Effector CD4-positive, alpha-beta T cell (primary cell): ENCODE data around the gene IL5RA.

Source experiments
- DNase-seq: peaks from one replicate; pipeline ENCODE4 v3.0.0-alpha.2; 2020

IL5RA gene

DNA sequence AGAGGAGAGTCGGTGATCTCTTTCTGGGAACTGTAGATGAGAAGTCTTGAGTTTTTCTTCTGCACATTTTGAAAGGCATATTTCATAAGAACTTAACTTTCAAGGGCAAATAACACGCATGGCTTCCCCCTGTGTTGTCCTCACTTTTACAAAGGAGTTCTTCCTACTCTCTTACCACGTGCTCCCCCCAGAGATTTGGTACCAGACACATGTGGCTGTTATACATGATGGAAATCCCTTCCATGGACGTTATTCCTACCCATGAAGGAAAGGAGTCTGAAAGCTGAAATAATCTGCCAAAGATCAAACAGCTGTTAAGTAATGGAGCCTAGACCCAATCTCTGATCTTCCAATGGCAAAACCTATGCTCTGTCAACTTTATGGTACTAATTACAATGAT lies 4.4 kb downstream of the IL5RA start:
- DNase-seq, result no peak

DNA sequence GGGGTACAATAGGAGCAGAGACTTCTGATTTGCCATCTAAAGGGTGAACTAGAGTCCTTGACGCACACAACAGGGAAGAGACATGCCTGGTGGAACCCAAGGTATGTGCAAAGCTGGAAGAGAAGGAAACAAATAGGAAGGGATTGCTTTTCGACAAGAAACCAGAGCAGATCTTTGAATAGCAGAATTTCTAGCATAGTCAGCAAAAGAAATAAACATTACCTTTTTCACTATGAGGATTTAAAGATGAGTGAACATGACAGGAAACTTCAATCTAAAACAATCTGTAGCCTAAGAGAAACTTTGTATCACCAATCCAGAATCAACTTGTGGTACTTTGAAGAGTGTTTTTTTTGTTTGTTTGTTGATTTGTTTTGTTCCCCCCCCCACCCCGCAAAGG lies 4.9 kb downstream of the IL5RA start:
- DNase-seq, result no peak

DNA sequence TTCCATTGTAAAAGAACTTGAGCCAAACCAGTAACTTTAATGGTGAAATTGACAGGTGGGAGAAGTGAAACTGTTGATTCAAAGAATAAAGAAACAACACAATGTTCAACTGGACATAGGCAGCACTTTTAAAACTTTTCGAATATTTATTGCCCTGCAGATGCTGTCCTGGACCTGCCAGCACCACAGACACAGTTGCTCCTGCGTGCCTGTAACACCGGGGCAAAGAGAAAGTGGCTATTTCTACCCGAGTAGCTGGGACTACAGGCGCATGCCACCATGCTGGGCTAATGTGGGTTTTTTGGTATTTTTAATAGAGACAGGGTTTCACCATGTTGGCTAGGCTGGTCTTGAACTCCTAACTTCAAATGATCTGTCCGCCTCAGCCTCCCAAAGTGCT lies 7.4 kb downstream of the IL5RA start:
- DNase-seq, result no peak

DNA sequence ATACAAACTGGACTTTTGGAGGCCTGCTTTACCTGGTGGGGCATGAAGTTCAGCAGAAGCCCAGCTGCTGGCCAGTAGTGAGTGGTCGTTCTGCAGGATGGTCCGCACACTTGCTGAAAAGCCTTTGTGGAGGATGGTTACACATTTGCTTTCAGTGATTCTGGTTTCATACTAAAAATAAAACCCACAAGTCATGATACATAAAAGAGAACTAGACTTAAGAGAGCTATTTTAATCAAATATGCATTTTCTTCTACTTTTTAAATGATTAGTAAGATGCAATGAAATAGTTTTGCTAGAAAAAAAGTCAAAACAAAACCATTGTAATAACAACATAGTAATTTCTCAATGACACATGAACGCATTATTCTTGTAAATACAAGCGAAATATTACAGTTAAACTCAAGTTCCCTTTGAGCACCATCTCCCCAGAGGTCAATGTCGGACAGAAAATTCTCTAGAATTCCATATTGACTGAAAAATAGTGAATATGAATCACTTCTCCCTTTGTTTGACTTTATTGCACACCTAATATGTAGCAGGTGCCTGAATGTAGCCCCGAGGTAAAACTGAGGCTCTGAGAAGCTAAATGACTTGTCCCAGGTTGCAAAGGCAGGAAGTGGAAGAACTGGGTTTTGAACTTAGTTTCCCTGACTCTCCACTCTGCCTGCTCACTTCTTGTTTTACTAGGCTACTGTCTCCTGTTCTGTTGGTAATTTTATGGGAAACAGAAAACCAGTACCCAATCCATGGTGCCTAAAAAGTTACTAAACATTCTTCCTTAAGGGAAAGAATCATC lies 8.3 kb downstream of the IL5RA start:
- DNase-seq, result no peak

DNA sequence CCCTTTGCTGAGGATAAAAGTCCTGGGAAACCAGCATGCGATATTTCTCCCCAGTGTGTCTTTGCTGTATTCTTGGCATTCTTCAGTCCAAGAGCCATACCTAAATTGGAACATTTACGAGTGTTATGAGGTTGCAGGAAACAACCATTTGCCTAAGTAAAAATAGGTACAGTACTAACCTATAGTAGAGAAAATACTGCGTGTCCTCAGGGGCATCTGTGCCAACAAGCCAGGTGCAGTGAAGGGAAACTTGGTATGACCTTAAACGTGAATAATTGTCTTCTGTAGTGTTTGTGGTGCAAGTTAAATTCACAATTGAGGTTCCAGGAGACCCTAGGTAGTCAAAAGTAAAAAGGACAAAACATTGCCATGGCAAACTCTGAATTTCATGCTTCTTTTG lies 12.2 kb downstream of the IL5RA start:
- no peak for DNase-seq

DNA sequence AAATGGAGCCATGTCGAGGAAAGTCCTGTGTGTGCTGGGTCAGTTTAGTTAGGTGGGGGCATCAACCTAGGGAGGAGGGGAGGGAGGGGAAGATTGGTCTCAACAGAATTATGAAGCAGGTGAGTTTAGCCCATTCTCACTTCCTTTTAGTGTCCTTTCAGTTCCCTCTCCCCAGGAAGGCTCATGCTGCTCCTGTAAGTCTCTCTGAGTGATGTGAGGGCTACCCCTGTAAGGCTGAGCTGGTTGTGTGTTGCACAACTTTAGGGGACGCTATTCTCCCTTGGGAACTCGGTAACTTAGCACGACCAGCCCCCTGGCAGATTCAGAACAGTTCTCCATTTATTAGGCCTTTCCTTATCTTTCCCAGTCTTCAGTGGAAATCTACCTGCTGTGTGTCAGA lies 21.2 kb downstream of the IL5RA start:
- no peak for DNase-seq

DNA sequence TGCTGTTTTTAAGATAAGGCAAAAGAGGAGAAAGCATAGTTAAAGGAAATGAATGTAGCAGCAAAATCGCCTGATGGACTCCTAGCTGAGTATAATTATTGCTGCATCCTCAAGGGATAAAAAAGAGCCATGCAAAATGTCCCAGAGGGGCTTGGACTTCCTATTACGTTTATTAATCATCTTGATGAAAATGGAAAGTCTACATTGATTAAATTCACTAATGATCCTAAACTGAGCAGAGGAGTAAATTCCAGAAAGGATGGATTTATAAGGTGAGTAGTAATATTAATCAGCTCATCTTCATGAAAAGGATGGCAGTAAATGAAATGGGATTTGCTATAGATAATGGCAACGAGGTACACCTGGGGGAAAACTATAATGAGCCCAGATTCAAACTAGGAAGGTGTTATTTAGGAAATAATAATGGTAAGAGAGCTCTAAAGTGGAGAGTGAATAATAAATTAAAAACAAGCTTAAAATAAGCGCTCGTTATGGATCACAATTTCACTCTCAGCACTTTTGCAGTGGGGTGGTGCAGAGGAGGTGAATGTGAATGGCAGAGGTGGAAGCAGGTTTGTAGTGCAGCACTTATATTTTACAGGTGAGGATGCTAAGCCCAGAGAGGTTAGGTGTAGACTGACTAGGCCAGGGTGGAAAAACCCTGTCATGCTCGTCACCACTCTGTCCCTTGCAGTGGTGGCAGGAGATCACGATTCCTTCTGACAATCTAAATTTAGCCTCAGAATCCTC lies 22.3 kb downstream of the IL5RA start:
- DNase-seq, result no peak

DNA sequence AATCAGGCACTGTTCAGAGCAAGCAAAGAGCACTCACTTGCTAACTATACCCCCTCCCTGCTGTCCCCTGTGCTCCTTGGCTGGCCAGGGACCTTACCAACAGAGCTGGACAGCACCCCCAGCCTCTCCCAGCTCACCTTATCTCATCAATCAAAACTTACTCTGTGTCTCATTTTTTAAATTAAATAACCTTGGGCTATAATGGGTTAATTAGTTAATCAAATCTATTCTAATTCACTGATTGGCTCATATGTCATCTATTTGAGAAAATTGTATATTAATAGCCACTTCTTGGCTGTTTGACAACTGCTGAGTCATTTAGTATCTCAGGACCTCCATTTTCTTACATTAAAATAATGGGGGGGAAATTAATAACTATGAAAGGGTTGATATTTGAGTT lies 22.9 kb downstream of the IL5RA start:
- no peak for DNase-seq

DNA sequence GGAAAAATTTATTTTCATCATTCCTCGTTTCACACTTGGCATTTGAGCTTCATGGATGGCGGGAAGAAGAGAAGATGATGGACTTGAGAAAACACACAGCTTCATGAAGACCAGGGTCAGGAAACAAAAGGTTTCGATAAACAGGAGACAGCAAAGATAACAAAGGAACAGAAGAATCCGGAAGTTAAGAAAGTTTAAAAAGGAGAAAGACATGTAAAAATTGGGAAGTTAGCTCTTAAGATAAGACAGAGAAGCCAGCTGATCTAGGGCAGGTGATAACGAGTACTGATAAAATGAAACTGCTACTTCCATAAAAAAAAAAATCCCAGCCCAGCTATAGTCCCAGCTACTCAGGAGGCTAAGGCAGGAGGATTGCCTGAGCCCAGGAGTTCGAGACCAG lies 23.9 kb downstream of the IL5RA start:
- DNase-seq, result no peak

DNA sequence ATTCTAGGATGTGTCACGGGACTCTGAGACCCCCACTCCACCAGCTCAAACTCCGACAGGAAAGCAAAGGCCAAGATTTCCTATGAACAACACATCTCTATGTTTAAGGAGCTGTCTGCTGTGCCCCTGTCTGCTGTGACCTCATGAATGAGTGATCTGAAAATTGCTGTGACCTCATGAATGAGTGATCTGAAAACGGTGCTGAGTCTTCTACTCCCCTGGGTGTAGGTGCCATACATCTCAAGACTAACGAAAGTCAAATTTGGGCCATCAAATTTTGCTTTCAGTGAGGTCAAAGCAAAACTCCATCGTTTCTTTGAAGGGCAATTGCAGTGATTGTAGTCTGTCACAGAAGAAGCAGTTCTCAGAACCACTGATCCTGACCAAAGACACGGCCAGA lies 24.4 kb downstream of the IL5RA start:
- no peak for DNase-seq

DNA sequence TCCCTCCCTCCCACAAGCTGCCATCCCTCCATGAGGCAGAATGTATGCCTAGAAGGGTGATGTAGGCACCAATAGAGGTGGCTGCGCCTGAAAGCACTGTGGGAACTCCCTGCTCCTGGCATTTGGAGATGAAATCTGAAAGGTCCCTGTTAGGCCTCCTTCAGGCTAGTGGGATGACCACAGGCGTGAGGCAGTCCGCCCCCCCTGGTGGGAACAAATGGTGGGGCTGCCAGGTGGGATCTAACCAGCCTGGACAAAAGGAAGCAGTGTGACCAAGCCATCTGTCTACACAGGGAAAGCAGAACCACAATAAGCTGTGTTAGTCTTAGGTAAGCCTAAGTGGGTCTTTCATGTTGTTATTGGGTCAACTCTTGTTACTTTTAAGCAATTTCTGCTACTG lies 25.3 kb downstream of the IL5RA start:
- no peak for DNase-seq

DNA sequence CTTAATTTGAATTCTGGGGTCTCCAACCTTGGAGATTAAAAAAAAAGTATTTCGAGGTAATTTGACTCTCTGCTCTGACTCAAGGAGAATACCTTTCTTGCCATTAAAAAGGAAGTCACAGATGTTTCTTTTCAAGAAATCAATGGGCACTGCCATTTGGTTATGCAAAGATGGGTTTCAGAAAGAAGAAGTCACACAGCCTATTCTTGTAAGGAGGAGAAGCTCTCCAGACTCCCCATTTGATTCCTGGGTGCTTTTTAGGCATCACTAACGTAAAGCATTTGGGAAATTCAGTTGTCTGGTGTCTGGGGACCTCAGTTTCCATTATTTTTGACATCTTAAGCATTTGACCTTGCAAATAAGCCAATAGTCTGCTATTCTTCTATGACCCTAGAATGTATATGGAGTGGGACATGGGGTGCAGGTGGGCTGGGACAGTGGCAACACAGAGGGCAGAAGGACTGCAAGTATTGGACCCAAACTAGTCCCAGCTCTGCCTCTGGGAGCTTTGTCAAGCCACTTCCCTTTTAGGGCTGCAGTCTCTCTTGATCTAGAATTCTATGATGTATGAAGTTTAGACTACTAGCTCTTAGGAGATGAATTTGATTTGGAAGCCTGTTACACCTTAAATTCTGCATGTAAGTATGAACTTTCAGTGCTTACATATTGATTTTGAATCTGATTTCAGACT lies 27.8 kb downstream of the IL5RA start:
- DNase-seq, result no peak

DNA sequence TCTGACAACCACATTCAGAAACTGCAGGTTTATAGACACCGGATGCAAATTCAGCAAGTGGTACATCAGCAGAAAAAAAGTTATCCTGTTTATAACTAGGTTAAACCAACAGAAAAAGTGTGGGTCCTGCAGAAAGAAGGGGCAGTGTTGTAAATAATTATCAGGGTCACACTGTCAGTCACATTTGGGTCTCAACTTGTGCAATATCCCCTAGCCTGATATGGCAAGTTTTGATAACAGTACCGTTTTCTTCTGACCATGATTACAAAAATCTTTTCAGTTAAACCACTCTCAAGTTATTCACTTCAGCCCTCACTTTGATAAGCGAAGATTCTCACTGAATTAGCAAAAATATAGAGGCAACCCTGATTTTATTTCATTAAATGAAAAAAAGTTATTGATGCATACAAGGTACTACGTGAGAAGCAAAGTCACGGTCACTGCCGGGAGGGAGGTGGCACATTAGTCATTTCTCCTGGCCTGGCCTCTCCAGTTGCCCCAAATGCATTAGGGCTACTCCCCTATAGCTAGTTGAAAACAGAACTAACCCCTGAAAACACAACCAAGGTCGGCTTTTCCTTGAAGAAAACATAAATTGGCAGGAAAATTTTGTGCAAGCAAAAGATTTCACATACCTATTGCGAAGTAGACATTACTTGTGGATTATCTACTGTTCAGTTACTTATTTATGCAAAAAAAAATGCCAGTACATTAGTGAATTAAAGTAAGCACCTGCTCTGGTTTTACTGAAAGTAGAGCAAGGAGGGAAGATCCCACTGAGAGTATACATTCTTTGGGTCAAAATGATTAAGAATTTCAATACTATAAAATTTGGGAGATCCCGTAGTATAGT lies 28.6 kb downstream of the IL5RA start:
- no peak for DNase-seq

DNA sequence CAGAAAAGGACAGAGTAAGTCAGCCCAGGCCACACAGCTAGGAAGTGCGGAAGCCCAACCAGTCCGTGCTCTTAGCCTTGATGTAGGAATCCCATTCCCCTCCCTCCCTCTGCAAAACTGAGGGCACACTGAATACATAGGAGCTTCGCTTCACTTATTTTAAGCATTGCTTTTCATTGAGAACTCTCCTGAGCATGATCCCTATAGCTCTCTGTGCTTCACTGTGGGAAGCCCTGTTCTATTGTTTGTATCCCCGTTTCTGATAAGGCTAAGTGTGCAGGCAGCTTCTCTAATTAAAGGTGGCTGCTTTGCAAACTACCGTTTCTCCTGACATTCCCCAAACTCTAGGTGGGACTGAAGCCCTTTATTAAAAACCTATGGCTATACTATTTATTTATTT lies 29.9 kb downstream of the IL5RA start:
- DNase-seq, result no peak

DNA sequence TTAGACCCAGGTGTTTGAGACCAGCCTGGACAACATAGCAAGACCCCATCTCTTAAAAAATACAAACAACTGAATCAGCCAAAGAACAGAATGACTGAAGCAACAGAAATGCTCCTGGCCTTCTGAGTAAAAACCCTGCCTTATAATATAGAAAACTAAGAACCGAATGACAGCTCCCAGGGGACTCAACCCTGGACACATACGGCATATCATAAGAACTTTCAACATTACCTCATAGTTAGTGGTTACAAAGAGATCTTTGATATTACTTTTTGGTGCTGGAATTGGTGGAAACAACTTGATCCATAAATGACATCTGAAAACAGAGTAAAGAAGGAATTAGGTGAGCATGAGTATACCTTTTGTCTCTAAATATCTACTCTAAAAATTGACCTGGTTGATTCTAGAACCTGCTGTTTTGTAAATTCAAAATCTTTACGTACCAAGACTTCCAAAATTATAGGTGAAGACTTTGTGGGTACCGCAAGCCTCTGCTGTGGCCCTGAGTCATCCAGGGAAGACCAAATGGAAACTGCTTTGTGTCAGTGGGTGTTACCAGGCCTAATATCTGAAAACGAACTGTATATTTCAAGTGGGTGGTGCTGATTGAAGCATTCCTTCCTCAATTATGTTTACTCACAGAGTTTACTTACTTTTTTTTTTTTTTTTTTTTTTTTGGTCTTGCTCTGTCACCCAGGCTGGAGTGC lies 35.5 kb downstream of the IL5RA start:
- no peak for DNase-seq

DNA sequence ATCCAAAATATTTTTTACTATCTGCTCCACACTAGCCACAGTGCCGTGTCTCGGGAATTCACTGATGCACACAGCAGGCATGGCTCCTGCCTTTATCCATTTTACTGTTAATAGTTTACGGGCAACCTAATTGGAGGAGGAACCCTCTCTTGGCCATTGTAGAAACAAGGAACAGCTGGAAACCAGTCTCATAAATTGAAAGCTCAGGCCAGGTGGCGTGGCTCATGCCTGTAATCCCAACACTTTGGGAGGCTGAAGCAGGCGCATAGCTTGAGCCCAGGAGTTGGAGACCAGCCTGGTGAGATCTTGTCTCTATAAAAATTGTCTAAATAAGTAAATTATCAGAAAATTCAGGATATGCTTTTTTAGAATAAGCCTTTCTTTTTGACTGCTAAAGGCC lies 39.0 kb downstream of the IL5RA start:
- no peak for DNase-seq

DNA sequence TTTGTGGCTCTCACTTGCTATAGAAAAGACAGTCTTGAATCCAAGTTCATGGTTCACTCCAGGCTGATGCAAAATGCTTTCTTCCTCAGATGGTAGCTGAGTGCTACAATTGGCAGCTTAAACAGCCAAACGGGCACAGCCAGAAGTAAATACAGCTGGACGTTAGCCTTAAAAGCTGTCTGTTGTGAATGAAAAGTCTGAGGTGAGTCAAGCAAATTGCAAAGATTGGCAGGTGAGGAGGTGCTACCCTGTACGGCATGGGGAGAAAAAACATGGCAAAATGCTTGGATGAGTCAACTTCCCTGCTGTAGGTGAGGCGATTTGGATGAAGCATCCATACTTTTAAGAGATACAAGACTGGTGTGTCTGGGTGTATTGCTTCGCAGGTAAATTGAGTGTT lies 40.5 kb downstream of the IL5RA start:
- no peak for DNase-seq

DNA sequence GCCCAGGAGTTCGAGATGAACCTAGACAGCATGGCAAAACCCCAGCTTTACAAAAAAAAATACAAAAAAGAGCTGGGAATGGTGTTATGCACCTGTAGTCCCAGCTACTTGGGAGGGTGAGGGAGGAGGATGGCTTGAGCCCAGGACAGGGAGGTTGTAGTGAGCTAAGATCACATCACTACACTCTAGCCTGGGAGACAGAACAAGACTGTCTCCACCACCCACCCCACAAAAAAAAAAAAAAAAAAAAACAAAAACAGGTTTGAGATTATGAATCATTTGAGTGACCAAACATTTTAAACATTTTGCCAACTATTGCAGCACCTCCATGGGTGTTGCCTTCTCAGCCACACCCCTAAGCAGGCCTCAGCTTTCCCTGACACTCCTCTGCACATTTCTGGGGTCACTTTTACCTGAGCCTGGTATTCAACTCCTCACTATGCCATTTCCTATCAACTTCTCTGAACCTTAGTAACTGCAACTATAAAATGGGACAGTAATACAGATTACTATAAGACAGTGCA lies 41.8 kb downstream of the IL5RA start:
- no peak for DNase-seq

DNA sequence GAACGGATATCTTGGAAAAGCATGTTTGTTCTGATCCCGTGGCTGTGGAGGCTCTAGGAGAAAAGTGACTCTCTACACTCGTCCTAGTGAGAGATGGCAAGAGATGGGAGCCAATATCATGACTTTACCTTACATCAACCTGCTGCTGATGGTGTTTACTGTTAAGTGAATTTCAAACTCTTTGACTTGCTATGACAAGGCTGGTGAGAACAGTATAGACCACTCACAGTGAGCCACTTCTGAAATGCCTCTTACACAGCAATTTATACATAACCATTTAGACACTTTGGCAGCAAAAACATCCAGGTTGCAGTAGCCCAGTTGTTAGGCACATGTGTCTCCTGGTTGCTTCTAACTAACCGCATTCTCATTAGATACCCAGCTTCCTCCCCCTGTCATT lies 43.3 kb downstream of the IL5RA start:
- no peak for DNase-seq

DNA sequence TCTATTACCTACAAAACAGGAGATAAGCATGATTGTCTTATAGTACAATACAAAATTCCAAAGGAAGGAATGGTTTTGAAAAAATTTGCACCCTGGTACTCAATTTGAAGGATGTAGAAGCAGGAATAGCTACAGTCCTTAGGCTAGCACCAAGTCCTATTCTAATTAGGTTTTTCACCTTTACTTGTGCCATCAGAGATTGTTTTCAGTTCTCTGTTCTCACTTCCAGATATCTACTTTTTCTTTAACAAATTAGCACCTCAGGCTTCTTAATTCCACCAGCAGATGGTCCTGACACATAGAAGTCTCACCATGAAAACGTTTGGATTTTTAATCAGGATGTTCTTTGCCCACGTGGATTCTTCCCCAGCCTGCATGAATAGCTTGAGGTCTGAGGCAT lies 43.8 kb downstream of the IL5RA start:
- DNase-seq, result no peak

DNA sequence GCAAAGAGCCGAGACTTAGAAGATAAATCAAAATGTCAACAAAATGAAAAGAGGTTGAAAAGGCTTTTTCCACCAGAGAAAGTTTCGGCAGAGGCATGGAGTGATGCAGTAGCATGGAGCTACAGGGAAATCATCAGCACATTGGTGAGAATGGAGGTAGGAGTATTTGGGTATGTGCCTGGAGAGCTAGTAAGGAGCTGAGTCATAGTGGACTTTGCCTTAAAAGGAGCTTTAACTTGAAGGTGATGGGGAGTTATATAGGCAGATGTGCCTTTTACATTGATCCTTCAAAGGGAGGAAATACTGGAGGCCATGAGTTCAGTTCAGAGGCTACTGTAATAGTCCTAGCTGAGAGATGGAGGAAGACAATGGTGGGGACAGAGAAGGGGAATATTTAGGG lies 44.3 kb downstream of the IL5RA start:
- no peak for DNase-seq

DNA sequence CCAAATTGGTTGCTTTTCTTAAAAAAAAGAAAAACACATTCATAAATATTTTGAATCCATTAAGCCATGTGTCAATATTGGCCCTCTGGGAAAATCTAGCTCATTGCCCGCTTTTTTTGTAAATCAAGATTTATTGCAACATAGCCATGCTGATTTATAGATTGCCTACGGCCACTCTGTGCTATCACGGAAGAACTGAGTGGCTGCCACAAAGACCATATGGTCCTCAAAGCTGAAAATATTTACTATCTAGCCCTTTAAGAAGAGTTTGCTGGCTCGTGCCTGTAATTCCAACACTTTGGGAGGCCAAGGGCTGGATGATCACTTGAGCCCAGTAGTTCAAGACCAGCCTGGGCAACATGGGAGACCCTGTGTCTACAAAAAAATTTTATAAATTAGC lies 45.9 kb downstream of the IL5RA start:
- no peak for DNase-seq
